Hematopoietic multipotent progenitor cell (in vitro differentiated cells): ENCODE results near the gene CKAP2. TPM values are rescaled to one million over a fixed set of nuclear protein-coding genes. Genes with fewer than 3 reads are reported as not detected.
"Not testable (repeated sequence)": the region's sequence is repeated elsewhere in the genome, so short reads cannot be mapped to it uniquely, and the experiment has no call there.

Experiments
- DNase-seq, 3 donors: peaks; one replicate each; pipeline ENCODE4 v3.0.0-alpha.2; 2011 to 2015; ENCODE audit warnings: low read depth in 2 of 3, low spot score in 2 of 3
- total RNA-seq: library from RNA; depleted of rRNA; stranded (reverse); fragments of >200 nt; gene quantifications from one replicate; pipeline ENCODE4 v1.2.3, GENCODE V29; 2012

CKAP2 gene
- total RNA-seq, 1 donor = 11.8 TPM

DNA sequence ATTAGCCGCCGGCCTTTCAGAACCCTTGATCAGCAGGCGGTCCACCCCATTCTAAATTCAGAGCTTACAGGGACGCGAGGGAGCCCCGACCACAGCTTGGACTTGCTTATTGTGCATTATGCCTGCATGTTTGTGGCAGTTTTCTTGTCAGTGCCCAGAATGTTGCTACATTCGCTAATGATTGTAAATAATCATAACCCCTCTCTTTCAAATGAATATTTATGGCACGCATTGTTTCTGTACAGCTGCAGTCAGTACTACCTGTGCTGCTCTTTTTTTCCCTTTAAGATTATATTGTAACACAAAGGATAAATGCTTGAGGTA is 4.5 kb upstream of the CKAP2 start:
- DNase-seq = no peak

DNA sequence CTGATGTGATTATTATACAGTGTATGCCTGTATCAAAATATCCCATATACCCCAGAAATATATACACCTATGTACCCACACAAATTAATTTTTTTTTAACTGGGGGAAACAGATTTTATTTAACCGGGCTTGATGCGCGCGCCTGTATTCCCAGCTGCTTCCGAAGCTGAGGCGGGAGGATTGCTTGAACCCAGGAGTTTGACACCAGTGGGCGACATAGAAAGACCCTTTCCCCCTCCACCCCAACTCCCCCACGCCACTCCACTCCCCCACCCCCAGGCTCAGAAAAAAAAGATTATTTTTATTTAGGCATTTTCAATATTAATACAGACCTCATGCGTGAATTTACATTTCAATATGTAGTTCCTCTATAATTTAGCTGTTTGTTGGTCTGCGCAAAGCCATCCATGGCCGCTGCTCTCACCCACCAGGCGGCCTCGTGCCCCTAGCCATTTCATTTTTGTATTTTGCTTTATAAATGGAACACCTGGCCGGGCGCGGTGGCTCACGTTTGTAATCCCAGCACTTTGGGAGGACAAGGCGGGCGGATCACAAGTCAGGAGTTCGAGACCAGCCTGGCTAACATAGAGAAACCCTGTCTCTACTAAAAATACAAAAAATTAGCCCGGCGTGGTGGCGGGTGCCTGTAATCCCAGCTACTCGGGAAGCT is 4.0 kb upstream of the CKAP2 start:
- no peak for DNase-seq

DNA sequence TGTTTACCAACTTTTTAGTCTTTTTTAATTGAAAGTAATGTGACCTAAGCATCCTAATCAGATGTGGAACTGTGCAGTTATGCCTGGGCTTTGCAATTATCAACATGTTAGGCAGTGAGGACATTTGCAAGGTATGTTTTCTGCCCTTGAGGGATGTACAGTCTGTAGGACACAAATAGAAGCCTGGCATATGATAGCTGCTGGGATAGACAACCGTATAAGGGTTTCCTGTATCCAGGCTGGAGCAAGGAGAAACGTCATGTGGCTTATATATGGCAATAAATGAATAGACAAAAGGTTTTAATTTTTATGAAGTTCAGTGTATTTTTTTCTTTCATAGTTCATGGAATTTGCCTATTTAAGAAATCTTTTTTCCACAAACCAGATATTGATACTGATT is 2.8 kb upstream of the CKAP2 start:
- DNase-seq = no peak

DNA sequence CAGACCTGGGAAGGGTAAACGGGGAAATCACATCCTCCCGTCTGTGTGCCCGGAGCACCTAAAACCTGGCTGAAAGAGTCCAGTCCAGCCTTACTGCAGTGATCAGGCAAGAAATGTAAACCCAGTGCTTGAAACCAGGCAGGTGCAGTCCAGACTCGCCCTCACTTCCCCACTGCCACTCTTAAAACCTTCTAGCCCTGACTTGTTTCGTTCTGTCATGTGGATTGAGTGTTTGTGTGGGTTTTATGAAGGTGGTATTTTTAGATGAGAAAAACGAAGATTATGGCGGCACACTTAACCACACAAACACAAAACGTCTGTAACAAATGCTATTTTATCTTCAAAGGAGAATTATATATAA is 839 bp upstream of the CKAP2 start:
- DNase-seq = peak; percentile 9 to 80 (median 41)

DNA sequence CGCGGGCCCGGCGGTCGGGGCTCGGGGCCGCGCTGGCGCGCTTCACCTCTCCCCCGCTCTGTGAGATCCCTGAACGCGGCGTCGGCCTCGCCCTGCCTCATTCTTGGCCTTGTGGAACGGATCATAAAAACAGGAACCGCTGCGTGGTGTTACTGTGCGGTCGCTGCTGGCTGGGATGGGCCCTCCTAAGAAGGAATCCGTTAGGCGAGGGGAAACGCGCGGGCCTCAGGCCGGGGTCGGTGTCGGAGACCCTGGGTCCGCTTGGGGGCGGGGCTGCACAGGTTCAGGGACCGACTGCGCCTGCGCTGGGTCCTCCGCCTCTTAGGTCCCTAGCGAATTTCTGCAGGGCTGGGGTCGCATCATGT is 381 bp downstream of the CKAP2 start:
- peak; percentile 60 to 86 (median 85) for DNase-seq

DNA sequence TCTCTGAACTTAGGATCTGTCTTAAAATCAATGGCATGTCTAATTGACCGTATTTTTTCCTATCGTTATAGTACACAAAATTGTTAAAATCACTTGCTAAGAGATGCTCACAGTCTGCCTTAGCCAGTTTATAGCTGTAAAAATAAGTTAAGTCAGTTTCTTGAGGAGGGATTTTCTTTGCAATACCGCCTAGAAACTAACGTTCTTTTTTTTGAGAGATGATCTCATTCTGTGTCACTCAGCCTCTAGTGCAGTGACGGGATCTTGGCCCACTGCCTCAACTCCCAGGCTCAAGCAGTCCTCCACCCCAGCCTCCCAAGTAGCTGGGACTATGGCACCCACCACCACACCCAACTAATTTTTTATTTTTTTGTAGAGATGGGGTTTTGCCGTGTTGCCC is 4.4 kb downstream of the CKAP2 start:
- DNase-seq = no peak

DNA sequence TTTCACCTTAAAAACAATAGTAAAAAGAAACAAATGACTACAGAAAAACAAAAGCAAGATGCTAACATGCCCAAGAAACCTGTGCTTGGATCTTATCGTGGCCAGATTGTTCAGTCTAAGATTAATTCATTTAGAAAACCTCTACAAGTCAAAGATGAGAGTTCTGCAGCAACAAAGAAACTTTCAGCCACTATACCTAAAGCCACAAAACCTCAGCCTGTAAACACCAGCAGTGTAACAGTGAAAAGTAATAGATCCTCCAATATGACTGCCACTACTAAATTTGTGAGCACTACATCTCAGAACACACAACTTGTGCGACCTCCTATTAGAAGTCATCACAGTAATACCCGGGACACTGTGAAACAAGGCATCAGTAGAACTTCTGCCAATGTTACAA is 6.0 kb downstream of the CKAP2 start:
- no peak for DNase-seq

DNA sequence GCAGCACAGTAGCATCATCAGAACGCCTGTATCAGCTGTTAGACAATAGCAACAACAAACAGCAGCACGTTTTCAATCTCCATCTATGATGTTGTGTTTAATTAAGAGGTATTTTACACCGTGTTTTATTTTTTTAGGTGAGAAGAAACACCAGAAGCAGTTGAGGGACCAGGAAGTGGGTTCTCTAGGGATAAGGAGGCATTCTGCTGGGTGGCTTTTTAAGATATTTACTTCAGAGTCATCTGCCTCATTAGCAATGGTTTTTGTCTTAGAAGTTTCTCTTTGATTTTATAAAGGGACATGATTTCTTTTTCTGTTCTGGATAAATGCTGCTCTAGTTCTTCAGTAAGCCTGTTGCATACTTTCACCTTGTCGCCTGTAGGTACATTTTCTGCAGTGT is 8.2 kb downstream of the CKAP2 start:
- no peak for DNase-seq

DNA sequence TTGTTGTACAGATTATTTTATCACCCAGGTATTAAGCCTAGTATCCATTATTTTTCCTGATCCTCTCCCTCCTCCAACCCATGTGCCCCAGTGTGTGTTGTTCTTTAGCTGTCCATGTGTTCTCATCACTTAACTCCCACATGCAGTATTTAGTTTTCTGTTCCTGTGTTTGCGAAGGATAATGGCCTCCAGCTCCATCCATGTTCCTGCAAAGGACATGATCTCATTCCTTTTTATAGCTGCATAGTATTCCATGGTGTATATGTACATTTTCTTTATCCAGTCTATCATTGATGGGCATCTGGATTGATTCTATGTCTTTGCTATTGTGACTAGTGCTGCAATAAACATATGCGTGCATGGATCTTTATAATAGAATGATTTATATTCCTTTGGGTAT is 13.2 kb downstream of the CKAP2 start:
- DNase-seq = not testable (repeated sequence)

DNA sequence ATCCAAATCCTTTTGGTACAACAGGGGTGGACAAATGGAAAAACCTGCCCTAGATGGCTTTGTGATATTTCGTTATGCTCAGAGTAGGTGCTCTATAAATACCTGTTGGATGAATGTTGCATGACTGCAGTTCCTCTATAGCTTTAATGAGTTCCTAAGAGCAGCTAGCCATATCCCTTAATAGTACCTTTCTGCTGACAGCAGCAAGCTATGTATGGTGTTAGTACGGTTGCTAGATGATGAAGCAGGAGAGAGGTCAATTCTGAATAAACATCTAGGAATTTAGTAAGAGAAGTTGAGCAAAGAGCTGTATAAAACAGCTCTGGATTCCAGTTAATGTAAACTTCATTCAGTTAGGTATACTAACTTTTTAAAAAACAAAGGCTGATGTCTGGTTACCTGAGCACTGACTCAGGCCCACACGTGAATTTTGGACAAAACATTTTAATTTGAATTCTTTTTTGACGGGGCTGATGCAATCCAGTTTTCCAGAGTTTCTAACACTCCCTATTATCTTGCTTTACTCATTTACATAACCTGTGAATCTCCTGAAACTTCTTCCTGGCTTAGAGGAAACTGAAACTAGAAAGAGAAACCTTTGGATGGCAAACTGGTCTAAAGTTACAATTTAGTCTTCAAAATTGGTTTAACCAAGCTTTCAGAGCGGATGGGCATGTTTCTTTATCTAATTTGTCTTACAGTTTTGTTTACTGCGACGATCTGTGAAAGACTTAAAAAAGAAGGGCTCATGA is 25.6 kb downstream of the CKAP2 start:
- not testable (repeated sequence) for DNase-seq

DNA sequence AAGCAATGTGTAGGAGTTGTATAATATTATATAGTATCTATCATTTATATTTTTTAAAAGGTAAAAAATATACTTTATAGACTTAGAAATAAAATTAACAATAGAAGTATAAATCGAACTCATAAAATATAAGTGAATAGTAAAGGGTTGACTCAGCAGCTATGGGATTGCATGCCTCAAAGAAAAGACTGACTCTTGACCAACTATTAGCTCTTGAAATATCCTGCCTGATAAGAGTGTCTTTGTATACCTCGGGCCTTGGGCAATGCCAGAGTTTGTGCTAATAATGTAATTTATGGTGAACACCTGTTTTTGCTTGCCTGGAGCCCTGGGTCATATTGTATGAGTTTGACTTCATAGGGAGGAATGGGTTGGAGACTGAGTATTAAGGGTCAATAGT is 31.8 kb downstream of the CKAP2 start:
- DNase-seq = not testable (repeated sequence)

DNA sequence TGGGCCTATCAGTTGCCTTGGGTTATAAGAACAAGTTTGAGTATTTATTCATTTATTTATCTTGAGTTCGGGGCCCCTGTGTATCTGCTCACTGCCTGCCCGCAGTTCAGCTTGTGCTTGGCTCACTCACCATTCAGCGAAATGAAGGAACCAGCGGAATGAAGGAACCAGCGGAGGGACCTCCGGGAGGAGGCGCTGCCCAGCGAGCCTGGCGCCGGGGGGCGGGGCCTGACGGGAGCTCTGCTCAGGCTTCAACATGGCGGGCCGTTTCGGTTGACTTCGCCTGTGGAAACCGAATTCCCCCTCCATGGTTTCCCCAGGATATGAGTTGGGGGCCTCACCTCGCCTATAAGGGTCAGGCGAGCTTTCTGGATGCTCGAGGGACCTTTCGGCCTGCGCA is 33.5 kb downstream of the CKAP2 start:
- not testable (repeated sequence) for DNase-seq

DNA sequence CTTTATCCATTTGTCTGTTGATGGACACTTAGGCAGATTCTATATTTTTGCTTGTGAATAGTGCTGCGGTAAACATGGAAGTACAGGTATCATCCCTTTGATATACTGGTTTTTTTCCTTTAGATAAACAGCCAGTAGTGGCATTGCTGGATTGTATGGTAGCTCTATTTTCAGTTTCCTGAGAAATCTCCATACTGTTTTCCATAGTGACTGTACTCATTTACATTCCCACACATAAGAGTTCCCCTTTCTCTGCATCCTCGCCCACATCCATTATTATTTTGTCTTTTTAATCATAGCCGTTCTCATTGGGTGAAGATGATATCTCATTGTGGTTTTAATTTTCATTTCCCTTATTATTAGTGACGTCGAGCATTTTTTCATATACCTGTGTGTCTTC is 35.7 kb downstream of the CKAP2 start:
- not testable (repeated sequence) for DNase-seq

DNA sequence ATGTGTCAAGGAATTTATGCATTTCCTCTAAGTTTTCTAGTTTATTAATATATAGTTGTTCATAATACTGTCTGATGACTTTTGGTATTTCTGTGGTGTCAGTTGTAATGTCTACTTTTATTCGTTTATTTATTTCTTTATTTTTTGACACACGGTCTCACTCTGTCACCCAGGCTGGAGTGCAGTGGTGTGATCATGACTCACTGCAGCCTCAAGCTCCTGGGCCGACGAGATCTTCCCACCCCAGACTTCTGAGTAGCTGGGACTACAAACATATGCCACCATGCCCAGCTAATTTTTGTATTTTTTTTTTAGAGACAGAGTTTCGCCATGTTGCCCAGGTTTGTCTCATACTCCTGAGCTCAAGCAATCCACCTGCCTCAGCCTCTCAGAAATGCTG is 39.0 kb downstream of the CKAP2 start:
- DNase-seq = not testable (repeated sequence)

DNA sequence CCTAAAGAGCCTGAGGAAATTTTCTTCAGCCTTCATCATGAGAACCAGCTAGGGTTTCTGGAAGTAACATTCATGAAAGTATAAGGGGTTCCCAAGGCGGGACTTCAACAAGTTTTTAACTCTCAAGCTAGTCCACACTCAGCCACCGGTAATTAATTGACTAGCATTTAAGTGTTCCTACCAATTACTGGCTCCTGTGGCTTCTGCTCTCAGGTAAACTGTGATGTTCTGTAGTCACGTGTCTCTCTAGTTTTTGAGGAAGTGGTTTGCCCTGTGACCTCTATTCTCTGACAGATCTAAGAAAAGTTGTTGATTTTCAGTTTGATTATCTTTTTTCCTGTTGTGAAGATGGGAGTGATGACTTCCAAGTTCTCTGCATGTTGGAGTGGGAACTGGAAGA is 42.7 kb downstream of the CKAP2 start:
- not testable (repeated sequence) for DNase-seq

DNA sequence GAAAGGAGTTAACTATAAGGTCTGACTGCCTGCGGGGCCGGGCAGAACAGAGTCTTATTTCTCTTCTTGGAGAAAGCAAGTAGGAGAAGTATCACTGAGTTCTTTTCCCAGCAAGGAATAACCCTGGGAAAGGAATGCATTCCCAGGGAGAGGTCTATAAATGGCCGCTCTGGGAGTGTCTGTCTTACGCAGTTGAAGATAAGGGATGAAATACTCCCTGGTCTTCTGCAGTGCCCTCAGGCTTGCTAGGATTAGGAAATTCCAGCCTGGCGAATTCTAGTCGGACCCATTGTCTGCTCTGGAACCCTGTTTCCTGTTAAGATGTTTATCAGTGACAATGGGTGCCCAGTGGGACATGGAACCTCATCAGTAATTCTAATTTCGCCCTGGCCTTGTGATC is 47.0 kb downstream of the CKAP2 start:
- not testable (repeated sequence) for DNase-seq

DNA sequence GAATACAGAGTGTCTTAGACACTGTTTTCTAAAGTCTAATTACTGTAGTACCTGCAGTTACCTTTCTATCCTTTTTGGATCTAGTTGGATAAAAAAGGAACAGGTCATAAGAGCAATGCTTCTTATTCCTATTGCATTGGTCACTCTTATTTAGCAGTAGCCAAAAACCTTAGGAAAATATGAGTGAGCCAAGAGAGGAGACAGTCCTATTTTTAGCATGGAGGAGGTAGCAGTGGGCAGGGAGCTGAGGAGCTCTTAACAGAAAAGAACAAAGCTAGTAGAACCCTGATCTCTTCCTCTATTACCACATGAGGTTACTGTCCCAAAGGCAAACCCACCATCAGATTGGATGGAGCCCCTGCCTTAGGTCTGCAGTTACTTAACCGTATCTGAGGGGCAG is 50.6 kb downstream of the CKAP2 start:
- DNase-seq = not testable (repeated sequence)

DNA sequence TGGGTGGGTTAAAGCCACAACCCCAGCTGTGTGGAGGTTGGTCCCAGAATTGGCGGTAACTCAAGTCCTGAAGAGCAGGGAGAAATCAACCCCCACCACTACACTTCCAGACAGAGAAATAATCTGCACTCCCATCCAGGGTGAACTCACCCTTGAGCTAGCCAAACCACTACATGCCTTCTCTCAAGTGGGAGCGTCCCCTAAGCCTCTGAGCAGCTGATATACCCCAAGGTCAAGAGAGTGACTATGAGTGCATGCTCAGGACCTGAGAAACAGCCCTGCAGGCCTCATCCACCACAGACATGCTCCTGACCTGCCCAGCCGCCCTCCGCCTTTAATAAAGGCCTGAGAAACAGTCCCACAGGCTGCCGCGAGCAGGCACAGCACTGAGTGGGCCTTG is 54.3 kb downstream of the CKAP2 start:
- not testable (repeated sequence) for DNase-seq

DNA sequence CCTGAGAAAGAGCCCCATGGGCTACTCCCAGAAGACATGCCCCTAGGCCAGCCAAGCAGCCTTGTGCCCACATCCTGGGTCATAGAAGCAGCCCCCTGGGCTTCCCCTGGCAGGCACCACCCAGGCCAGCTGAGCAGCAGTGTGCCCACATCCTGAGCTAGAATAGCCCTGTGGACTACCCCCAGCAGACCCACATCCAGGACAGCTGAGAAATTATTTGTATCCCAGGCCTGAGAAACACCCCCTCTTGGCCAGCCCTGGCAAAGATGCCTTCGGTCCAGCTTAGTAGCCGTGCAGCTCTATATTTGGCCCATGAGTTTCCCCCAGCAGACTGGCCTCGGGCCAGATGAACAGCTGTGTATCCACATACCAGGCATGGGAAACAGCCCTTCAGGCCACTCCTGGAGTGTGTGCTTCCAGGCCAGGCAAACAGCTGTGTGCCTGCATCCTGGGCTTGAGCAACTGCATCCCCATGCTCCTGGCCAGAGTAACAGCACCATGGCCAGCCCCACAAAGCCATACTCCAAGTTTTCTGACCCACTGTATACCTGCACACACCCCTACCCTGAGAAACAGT is 55.0 kb downstream of the CKAP2 start:
- DNase-seq = not testable (repeated sequence)

DNA sequence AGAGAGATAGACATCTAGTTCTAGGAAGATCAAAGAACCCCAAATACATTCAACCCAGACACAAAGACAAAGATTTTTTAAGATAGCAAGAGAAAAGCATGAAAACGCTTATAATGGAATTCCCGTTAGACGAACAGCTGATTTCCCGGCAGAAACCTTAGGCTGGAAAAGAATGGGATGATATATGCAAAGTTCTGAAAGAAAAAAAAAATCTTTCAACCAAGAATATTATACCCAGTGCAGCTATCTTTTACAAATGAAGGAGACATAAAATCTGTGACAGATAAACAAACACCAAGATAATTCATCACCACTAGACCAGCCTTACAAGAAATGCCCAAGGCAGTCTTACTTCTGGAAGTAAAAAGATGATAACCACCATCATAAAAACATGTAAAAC is 56.3 kb downstream of the CKAP2 start:
- not testable (repeated sequence) for DNase-seq

DNA sequence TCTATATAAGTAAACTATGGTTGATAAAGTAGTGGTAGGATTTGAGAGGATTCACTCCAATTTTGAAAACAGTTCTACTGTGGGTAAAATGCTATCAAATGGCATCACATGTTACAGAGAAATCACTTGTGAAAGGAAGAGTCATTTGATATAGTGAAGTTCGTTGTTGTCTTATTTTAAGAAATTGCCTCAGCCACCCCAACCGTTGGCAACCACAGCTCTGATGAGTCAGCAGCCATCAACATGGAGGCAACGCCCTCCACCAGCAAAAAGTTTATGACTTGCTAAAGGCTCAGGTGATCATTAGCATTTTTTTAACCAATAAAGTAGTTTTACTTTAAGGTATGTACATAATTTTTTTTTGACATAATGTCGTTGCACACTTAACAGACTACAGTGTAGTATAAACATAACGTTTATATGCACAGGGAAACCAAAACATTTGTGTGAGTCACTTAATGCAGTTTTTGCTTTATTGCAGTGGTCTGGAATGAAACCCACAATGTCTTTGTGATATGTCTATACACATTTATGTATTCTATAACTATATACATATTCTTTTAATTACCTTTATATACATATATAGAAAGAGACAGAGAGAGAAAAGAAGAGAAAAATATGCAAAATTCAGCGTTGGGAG is 58.8 kb downstream of the CKAP2 start:
- DNase-seq = peak in 2 of 3 donors; percentile 0 to 1

DNA sequence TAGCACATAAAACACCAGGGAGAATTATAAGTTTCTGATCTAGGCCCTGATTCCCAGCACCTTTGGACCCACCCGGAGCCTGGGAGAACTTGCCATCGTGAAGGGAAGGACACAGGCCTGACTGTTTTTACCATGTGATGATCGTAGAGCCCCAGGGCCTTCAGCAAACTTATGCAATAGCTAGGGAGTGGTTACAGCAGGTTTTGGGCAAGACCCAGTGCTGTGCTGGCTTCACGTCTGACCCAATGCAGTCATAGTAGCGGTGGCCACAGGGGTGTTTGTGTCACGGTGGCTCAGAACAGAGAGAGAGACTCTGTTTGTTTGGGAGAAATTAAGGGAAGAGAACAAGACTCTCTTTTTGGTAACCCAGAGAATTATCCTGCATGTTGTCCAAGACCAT is 68.0 kb downstream of the CKAP2 start:
- DNase-seq = not testable (repeated sequence)
